Effector memory CD8-positive, alpha-beta T cell (primary cell): ENCODE results near the gene NDUFAF2.
"Not testable (repeated sequence)": the region's sequence is repeated elsewhere in the genome, so short reads cannot be mapped to it uniquely, and the experiment has no call there.

Experiments
- ATAC-seq: fragments of 150-1000 bp; cut with Tn5 transposase; replicated peaks from 2 replicates; pipeline ENCODE4 v1.10.0; 2021; ENCODE audit warnings: mild to moderate bottlenecking, moderate library complexity
- DNase-seq, 3 experiments: peaks; one replicate each; pipeline ENCODE4 v3.0.0; 2021
- H3K27ac Mint-ChIP-seq, 2 donors: one replicate each; pipeline ENCODE4 v1.8.0; 2022; ENCODE audit warnings: mild to moderate bottlenecking in 2 of 2, mixed read lengths in 2 of 2, moderate library complexity in 2 of 2
- H3K27me3 Mint-ChIP-seq, 2 donors: one replicate each; pipeline ENCODE4 v1.8.0; 2022; ENCODE audit warnings: mixed read lengths in 2 of 2
- H3K36me3 Mint-ChIP-seq: one replicate; pipeline ENCODE4 v1.8.0; 2022; ENCODE audit warnings: mild to moderate bottlenecking, moderate library complexity, mixed read lengths; ENCODE audit not compliant: insufficient read depth
- H3K4me1 Mint-ChIP-seq, 2 donors: one replicate each; pipeline ENCODE4 v1.8.0; 2022; ENCODE audit warnings: low read depth in 2 of 2, mixed read lengths in 2 of 2
- H3K4me3 Mint-ChIP-seq, 2 donors: one replicate each; pipeline ENCODE4 v1.8.0; 2022; ENCODE audit warnings: mild to moderate bottlenecking in 2 of 2, mixed read lengths in 2 of 2, moderate library complexity in 2 of 2
- H3K9me3 Mint-ChIP-seq, 2 donors: one replicate each; pipeline ENCODE4 v1.8.0; 2022; ENCODE audit warnings: mixed read lengths in 2 of 2

Gene NDUFAF2

DNA sequence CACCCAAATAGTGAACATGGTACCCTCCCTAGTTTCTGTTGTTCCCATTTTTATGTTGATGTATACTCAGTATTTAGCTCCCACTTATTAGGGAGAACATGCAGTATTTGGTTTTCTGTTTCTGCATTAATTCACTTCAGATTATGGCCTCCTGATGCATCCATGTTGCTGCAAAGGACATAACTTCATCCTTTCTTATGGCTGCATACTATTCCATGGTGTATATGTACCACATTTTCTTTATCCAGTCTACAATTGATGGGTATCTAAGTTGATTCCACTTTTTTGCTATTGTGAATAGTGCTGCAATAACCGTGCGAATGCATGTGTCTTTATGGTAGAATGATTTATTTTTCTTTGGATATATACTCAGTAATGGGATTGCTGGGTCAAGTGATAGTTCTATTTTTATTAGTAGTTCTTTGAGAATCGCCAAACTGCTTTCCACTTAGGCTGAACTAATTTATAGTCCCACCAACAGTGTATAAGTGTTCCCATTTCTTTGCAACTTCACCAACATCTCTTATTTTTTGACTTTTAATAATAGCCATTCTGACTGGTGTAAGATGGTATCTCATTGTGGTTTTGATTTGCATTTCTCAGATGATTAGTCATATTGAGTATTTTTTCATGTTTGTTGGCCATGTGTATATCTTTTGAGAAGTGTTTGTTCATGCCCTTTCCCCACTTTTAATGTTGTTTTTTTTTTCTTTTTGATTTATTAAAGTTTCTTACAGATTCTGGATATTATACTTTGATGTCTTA is 137.7 kb downstream of the NDUFAF2 start:
- ATAC-seq (no peak), DNase-seq (no peak)

GRCh38 chr5:61084658-61085057 is 139.7 kb downstream of the NDUFAF2 start:
- no peak for ATAC-seq
- H3K36me3 Mint-ChIP-seq = no peaks in the 10 kb centered on the region
- no peak overlapping the region for H3K27ac Mint-ChIP-seq
- H3K9me3 Mint-ChIP-seq = no peaks in the 10 kb centered on the region
- no peaks in the 10 kb centered on the region for H3K4me1 Mint-ChIP-seq
- H3K27me3 Mint-ChIP-seq = no peaks in the 10 kb centered on the region
- no peak for DNase-seq
- H3K4me3 Mint-ChIP-seq = no peak overlapping the region

More for the DNA sequence above, 137.7 kb downstream of the NDUFAF2 start:
- no peaks in the 10 kb centered on the region for H3K9me3 Mint-ChIP-seq
- no peak overlapping the region for H3K27ac Mint-ChIP-seq
- H3K4me3 Mint-ChIP-seq = no peak overlapping the region
- no peaks in the 10 kb centered on the region for H3K36me3 Mint-ChIP-seq
- no peaks in the 10 kb centered on the region for H3K27me3 Mint-ChIP-seq
- no peaks in the 10 kb centered on the region for H3K4me1 Mint-ChIP-seq

DNA sequence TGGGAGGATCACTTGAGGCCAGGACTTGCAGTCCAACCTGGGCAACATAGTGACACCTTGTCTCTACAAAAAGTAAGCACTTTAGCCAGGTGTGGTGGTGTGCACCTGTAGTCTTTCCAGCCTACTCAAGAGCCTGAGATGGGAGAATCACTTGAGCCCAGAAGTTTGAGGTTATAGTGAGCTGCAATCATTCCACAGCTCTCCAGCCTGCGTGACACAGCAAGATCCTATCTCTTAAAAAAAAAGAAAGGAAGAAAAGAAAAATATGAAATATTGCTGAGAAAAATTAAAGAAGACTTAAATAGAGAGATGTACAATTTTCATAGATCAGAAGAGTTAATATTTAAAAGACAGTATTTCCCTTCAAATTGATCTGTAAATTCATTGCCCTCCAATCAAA is 140.9 kb downstream of the NDUFAF2 start:
- DNase-seq (no peak), ATAC-seq (no peak)
- H3K36me3 Mint-ChIP-seq = no peaks in the 10 kb centered on the region
- H3K4me1 Mint-ChIP-seq = no peaks in the 10 kb centered on the region
- no peak overlapping the region for H3K4me3 Mint-ChIP-seq
- no peak overlapping the region for H3K27ac Mint-ChIP-seq
- no peaks in the 10 kb centered on the region for H3K9me3 Mint-ChIP-seq
- no peaks in the 10 kb centered on the region for H3K27me3 Mint-ChIP-seq

GRCh38 chr5:61087921-61088320 is 142.9 kb downstream of the NDUFAF2 start:
- no peaks in the 10 kb centered on the region for H3K27me3 Mint-ChIP-seq
- H3K27ac Mint-ChIP-seq = no peak overlapping the region
- peaks cover 0 to 6% of the 10 kb centered on the region in 2 donors for H3K4me1 Mint-ChIP-seq
- H3K36me3 Mint-ChIP-seq = no peaks in the 10 kb centered on the region
- no peak for ATAC-seq
- DNase-seq = no peak
- peaks cover 4 to 7% of the 10 kb centered on the region in 2 donors for H3K9me3 Mint-ChIP-seq
- H3K4me3 Mint-ChIP-seq = no peak overlapping the region

- Mint-ChIP-seq H3K9me3 (peaks cover 4 to 7% of the 10 kb centered on the region in 2 donors), H3K4me3 (no peak overlapping the region), H3K36me3 (no peaks in the 10 kb centered on the region), H3K27ac (no peak overlapping the region), H3K27me3 (no peaks in the 10 kb centered on the region), H3K4me1 (peaks cover 0 to 6% of the 10 kb centered on the region in 2 donors)
- ATAC-seq (no peak), DNase-seq (no peak)
Observed at GRCh38 chr5:61089351-61089750, 144.3 kb downstream of the NDUFAF2 start.

- not testable (repeated sequence) for H3K27ac Mint-ChIP-seq, ATAC-seq, DNase-seq, H3K4me1 Mint-ChIP-seq, H3K36me3 Mint-ChIP-seq, H3K27me3 Mint-ChIP-seq, H3K9me3 Mint-ChIP-seq, H3K4me3 Mint-ChIP-seq
Observed at GRCh38 chr5:61093046-61093771, 148.2 kb downstream of the NDUFAF2 start.

DNA sequence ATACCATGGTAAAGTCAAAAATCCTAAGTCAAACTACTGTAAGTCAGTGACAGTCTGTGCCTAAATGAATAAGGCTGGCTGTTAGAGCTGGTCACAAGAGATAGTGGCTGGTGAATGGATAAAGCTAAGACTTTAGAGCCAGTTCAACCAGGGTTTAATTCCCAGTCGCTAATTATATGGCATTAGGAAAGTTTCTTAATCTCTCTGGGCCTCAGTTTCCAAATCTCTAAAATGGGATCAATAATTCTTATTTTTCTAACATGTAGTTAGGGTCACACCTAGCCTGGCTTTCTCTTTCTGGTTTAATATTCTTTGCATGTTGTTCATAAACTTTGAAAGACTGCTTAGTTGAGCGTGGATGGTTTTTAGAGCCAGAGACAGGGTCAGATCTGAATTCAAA is 152.5 kb downstream of the NDUFAF2 start:
- Mint-ChIP-seq H3K36me3 (no peaks in the 10 kb centered on the region), H3K4me1 (peaks cover 0 to 4% of the 10 kb centered on the region in 2 donors), H3K9me3 (no peaks in the 10 kb centered on the region), H3K27ac (no peak overlapping the region), H3K4me3 (no peak overlapping the region), H3K27me3 (no peaks in the 10 kb centered on the region)
- no peak for DNase-seq
- no peak for ATAC-seq

GRCh38 chr5:61098251-61098995 is 153.4 kb downstream of the NDUFAF2 start:
- no peak for ATAC-seq
- no peak overlapping the region for H3K27ac Mint-ChIP-seq
- no peaks in the 10 kb centered on the region for H3K9me3 Mint-ChIP-seq
- H3K4me1 Mint-ChIP-seq = no peaks in the 10 kb centered on the region
- no peaks in the 10 kb centered on the region for H3K27me3 Mint-ChIP-seq
- H3K4me3 Mint-ChIP-seq = no peak overlapping the region
- H3K36me3 Mint-ChIP-seq = no peaks in the 10 kb centered on the region
- DNase-seq = no peak

DNA sequence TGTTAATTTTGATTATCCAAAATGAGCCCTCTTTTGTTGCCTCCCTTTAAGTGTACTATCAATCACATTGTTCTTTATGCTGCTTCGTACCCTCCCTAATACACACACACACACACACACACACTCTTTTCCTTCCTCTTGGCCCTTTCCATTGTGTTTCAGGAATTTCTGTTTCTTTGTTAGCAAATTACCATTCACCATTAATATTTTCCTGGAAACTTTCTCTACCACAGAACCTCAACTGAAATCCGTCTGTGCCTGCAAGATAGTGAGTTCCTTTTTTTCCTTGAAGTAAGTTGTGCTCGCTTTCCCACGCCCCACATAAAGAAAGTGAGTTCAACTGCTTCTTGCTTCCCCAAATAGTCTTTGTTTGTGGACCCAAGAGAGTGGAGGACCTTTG is 155.4 kb downstream of the NDUFAF2 start:
- Mint-ChIP-seq H3K9me3 (no peaks in the 10 kb centered on the region), H3K36me3 (no peaks in the 10 kb centered on the region), H3K27ac (no peak overlapping the region), H3K4me3 (no peak overlapping the region), H3K27me3 (no peaks in the 10 kb centered on the region), H3K4me1 (peaks cover 0 to under 1% of the 10 kb centered on the region in 2 donors)
- ATAC-seq (no peak), DNase-seq (no peak)

- H3K4me1 Mint-ChIP-seq = peaks cover 0 to 5% of the 10 kb centered on the region in 2 donors
- H3K9me3 Mint-ChIP-seq = peaks cover 0 to 12% of the 10 kb centered on the region in 2 donors
- DNase-seq = no peak
- no peak overlapping the region for H3K27ac Mint-ChIP-seq
- ATAC-seq = no peak
- H3K36me3 Mint-ChIP-seq = no peaks in the 10 kb centered on the region
- no peak overlapping the region for H3K4me3 Mint-ChIP-seq
- no peaks in the 10 kb centered on the region for H3K27me3 Mint-ChIP-seq
Observed at GRCh38 chr5:61114441-61114840, 169.4 kb downstream of the NDUFAF2 start.

DNA sequence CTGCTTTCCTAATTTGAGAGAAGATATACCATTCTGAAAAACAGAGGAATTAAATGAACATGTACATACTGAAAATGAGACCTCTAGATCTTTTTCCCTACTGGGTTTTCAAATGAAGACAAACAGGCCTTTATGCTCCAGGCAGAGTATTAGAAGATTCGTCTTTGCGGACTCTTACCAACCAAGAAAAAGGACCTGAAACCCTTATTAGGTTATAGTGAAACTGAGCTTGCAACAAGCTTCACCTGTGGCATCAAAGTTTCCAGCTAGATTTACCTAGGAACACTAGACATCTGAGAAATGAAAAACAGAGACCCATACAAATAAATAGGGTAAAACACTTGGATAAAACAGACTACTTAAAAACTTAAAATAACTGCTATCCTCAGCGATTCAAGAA is 171.0 kb downstream of the NDUFAF2 start:
- Mint-ChIP-seq H3K36me3 (no peaks in the 10 kb centered on the region), H3K9me3 (peaks cover 0 to 12% of the 10 kb centered on the region in 2 donors), H3K27ac (no peak overlapping the region), H3K4me3 (no peak overlapping the region), H3K4me1 (no peaks in the 10 kb centered on the region), H3K27me3 (no peaks in the 10 kb centered on the region)
- no peak for DNase-seq
- ATAC-seq = no peak

DNA sequence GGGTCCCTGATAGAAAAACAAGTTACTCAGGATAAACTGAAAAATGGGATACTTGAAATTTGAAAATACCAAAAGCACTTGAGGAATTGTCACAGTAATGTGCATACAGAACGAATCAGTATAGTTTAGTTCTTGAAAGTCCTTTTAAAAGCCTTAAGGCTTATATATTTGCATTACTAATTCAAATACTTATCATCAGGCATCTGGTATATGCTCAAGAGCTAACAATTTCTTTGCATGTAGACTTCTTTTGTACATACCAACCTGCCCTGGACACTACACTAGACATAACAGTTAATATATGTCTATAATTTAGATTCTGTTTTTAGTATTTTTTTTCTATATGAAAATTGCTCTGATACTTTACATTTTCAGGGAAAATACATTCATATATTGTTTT is 174.1 kb downstream of the NDUFAF2 start:
- no peak for DNase-seq
- peaks cover 3% of the 10 kb centered on the region for H3K36me3 Mint-ChIP-seq
- no peak overlapping the region for H3K4me3 Mint-ChIP-seq
- H3K9me3 Mint-ChIP-seq = peaks cover 0 to 4% of the 10 kb centered on the region in 2 donors
- no peak overlapping the region for H3K27ac Mint-ChIP-seq
- no peak for ATAC-seq
- H3K27me3 Mint-ChIP-seq = no peaks in the 10 kb centered on the region
- H3K4me1 Mint-ChIP-seq = no peaks in the 10 kb centered on the region

DNA sequence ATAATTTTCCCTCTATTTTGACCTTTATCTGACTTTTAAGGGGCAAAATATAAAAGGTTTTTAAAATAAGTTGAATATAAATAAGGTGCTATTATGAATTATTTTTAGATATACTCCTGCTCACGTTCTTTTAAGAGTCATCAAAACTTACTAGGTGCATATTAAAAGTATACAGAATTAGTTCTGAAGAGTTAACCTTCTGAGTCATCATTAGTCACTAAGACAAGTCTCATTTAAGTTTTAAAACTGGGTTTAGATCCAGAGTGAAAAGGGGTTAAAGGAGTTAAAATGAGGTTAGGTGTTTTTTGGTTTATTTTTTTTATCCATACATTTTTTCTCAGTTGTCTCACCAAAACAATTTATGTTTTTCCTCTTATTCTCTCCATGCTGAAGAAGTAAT is 175.5 kb downstream of the NDUFAF2 start:
- DNase-seq = no peak
- Mint-ChIP-seq H3K9me3 (no peaks in the 10 kb centered on the region), H3K27me3 (no peaks in the 10 kb centered on the region), H3K4me3 (no peak overlapping the region), H3K36me3 (peaks cover 3% of the 10 kb centered on the region), H3K27ac (no peak overlapping the region), H3K4me1 (no peaks in the 10 kb centered on the region)
- no peak for ATAC-seq
